BJ (cell line): ENCODE data around the gene ZCCHC24. TPM values are rescaled to one million over a fixed set of nuclear protein-coding genes. Genes with fewer than 3 reads are reported as not detected.

Experiments
- CTCF ChIA-PET: fragments of 350-600 bp; formaldehyde crosslinking; extraction: SDS; loops from one replicate; lab custom pipeline; 2021; ENCODE audit warnings: antibody characterized with exemption, inconsistent platforms; lab: Yijun Ruan, JAX
- POLR2A ChIA-PET: fragments of 300-600 bp; sonication (Branson Sonifier 250); formaldehyde crosslinking; extraction: SDS; loops from one replicate; lab custom pipeline; 2021; ENCODE audit warnings: antibody characterized with exemption; lab: Charles Lee
- DNase-seq: peaks from one replicate; pipeline ENCODE4 v3.0.0-alpha.2; 2011; ENCODE audit warnings: low read depth
- H3K27me3 ChIP-seq: 2 replicates; pipeline ENCODE4 v1.6.0; 2011; ENCODE audit warnings: low read length; ENCODE audit not compliant: control insufficient read depth, insufficient read depth
- H3K36me3 ChIP-seq: 2 replicates; pipeline ENCODE4 v1.5.1; 2011; ENCODE audit warnings: low read length; ENCODE audit not compliant: control insufficient read depth, insufficient read depth
- H3K4me3 ChIP-seq: 2 replicates; pipeline ENCODE4 v1.5.1; 2011; ENCODE audit warnings: low read depth, mild to moderate bottlenecking, control low read depth, low read length
- polyA plus RNA-seq: library from polyadenylated mRNA; depleted of rRNA; stranded (reverse); fragments of >200 nt; gene quantifications from 2 replicates; pipeline ENCODE4 v1.2.3, GENCODE V29; 2011
- TF ChIP-seq, protein P1 (sequence below): IDR thresholded peaks from 2 replicates; pipeline ENCODE4 v1.5.1; 2011; ENCODE audit warnings: low read depth, mild to moderate bottlenecking, control low read depth, inconsistent platforms, low read length, moderate library complexity; ENCODE audit not compliant: insufficient read depth

ZCCHC24 gene
- polyA plus RNA-seq, 1 experiment, result 49.1 TPM

DNA sequence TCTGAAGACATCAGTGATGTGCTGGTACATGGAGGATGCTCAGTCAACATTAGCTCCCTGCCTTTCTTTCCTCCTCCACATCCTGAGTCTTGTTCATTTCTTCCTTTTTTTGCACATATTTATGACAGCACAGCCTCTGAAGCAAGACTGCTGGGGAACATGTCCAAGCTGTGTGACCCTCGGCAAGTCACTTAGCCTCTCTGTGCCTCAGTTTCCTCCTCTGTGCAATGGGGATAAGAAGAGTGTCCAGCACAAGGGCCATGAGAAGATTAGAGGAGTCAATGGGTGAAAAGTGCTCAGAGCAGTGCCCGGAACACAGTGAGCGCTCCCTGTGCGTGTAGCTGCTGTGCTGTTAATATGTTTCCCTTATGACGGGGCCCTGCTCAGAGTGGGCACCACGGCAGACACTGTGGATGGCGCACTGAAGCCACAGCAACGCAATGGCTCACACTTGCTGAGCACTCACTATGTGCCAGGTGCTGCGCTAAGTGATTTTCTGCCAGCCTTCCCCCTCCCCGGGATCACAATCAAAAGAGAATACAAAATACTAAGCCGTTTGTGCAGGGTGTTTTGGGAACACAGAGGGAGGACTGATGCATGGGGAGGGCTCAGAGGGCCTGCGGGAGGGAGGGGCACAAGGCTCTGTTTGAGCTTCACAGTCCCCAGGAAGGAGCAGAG lies 28.7 kb downstream of the ZCCHC24 start:
- POLR2A ChIA-PET, result no interaction called here
- CTCF ChIA-PET, result interaction anchor here (0.6 to 1.8 kb wide), 2 partner anchors 9 to 28 kb away, joined by 4 to 6 read pairs; no protein-coding TSS in a partner anchor
- Histone ChIP-seq H3K4me3 (no peak overlapping the region), H3K27me3 (no peaks in the 10 kb centered on the region), H3K36me3 (peaks cover 49% of the 10 kb centered on the region)
- TF ChIP-seq, protein P1, sequence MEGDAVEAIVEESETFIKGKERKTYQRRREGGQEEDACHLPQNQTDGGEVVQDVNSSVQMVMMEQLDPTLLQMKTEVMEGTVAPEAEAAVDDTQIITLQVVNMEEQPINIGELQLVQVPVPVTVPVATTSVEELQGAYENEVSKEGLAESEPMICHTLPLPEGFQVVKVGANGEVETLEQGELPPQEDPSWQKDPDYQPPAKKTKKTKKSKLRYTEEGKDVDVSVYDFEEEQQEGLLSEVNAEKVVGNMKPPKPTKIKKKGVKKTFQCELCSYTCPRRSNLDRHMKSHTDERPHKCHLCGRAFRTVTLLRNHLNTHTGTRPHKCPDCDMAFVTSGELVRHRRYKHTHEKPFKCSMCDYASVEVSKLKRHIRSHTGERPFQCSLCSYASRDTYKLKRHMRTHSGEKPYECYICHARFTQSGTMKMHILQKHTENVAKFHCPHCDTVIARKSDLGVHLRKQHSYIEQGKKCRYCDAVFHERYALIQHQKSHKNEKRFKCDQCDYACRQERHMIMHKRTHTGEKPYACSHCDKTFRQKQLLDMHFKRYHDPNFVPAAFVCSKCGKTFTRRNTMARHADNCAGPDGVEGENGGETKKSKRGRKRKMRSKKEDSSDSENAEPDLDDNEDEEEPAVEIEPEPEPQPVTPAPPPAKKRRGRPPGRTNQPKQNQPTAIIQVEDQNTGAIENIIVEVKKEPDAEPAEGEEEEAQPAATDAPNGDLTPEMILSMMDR, result no peak
- DNase-seq, result no peak

DNA sequence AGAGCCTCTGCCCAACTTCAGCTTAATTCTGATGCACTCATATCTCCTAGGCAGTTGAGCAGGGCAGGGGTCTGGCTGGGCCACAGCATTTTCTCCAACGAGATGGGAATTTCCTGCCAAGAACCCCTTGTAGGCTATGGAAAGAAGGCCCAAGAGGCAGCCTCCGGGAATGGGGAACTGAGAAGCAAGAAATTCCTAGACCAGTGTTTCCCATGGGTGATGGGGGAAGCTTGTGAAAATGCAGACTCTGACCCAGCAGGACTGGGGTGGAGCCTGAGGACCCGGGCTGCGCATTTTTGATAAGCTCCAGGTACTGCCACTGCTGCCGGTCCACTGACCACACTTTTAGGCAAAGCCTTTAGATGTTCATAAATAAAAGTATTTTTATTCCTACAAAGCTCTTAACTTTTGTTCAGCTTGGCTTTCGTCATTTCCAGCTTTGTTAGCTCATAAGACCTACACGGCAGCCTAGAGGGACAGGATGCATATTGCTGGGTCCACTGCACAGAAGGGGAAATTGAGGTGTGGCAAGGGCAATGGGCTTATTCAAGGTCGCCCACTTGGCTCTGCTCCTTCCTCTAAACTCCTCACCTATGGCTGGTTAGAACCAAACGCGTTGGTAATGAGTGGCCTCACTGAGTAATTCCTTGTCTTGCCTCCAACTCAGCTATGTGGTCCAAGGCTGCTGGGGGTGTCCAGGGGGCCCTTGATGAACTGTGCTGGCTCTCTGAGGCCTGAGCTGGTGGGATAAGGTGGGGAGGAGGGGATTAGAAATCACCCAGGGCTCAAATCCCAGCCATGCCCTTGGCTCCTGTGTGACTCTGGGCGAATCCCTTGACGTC lies 29.5 kb downstream of the ZCCHC24 start:
- CTCF ChIA-PET, result interaction anchor here (0.6 to 1.8 kb wide), 2 partner anchors 10 to 29 kb away, joined by 4 to 6 read pairs; no protein-coding TSS in a partner anchor
- Histone ChIP-seq H3K27me3 (no peaks in the 10 kb centered on the region), H3K4me3 (no peak overlapping the region), H3K36me3 (peaks cover 50% of the 10 kb centered on the region)
- TF ChIP-seq, protein P1, result no peak
- no peak for DNase-seq
- POLR2A ChIA-PET, result no interaction called here

DNA sequence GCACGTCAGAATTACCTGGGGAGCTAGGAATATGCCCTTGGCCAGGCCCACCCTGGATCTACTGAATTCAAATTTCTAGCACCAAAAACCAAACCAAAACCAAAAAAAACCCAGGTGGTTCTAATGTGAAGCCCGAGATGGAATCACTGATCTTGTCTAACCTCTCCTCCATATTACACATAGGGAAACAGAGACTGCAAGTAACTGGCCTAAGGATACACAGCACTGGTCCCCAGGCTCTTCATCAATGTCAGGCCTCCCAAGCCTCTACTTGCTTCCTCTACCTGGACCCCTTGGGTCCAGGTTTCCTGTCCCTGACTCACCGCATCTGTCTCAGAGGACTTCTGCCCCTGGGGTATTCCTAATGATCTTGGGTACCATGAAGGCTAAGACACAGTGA lies 30.7 kb downstream of the ZCCHC24 start:
- peaks cover 53% of the 10 kb centered on the region for H3K36me3 ChIP-seq

DNA sequence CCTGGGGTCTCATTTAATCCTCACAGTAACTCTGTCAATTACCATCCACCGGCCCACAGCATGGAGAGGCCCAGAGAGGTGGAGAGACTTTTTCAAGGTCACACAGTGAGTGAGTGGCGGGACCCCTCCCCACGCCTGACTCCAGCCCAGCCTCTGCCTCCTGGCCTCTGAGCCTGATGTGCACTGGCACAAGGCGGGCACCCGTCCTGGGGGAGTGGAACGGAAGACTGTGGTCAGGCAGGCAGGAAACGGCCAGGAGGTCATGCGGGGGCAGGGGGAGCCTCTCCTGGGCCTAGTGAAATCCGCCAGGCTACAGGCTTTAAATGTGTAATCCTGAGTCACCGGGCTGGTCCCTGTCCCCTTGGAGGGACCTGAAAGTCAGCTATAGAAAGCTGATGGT lies 32.2 kb downstream of the ZCCHC24 start:
- no peak for DNase-seq
- no peaks in the 10 kb centered on the region for H3K27me3 ChIP-seq
- peaks cover 42% of the 10 kb centered on the region for H3K36me3 ChIP-seq
- ChIA-PET POLR2A (no interaction called here), CTCF (interaction anchor here (0.6 to 1.8 kb wide), 4 partner anchors 10 to 39 kb away, joined by 3 to 5 read pairs (median 4); no protein-coding TSS in a partner anchor)
- H3K4me3 ChIP-seq, result no peak overlapping the region
- TF ChIP-seq, protein P1, result no peak

More for the DNA sequence above, 30.7 kb downstream of the ZCCHC24 start:
- CTCF ChIA-PET, result interaction anchor here (1.1 kb wide), 1 partner anchor 53 kb away, joined by 3 read pairs; no protein-coding TSS in a partner anchor
- POLR2A ChIA-PET, result no interaction called here
- no peak overlapping the region for H3K4me3 ChIP-seq
- TF ChIP-seq, protein P1, result no peak
- H3K27me3 ChIP-seq, result no peaks in the 10 kb centered on the region
- DNase-seq, result no peak

DNA sequence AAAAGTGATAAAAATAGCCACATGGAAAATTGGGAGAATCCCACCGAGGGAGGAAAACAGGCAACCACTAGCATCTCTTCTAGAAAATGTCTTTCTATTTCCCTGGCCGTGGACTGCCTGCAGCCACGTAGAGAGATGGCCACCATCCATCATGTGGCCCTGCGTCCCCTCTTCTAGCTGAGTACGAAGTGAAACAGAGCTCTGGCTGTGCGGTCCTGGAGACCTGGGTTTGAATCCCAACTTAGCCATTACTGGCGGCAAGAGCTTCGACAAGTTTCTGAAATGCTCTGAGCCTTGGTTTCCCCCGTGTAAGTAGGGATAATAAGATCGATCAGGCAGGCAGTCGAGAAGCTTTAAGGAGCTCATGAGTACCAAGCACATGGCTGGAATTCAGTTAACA lies 32.9 kb downstream of the ZCCHC24 start:
- Histone ChIP-seq H3K27me3 (no peaks in the 10 kb centered on the region), H3K4me3 (no peak overlapping the region), H3K36me3 (peaks cover 37% of the 10 kb centered on the region)
- no peak for DNase-seq
- POLR2A ChIA-PET, result no interaction called here
- TF ChIP-seq, protein P1, result no peak
- CTCF ChIA-PET, result interaction anchor here (0.8 to 1.8 kb wide), 4 partner anchors 10 to 55 kb away, joined by 3 to 5 read pairs (median 4); no protein-coding TSS in a partner anchor
